Measurements from ENCODE around the gene LTBP3. TPM values are rescaled to one million over a fixed set of nuclear protein-coding genes. Genes with fewer than 3 reads are reported as not detected.

Gene LTBP3
- total and polyA plus RNA-seq, 8 donors: 70.8 to 322 (median 239) TPM

DNA sequence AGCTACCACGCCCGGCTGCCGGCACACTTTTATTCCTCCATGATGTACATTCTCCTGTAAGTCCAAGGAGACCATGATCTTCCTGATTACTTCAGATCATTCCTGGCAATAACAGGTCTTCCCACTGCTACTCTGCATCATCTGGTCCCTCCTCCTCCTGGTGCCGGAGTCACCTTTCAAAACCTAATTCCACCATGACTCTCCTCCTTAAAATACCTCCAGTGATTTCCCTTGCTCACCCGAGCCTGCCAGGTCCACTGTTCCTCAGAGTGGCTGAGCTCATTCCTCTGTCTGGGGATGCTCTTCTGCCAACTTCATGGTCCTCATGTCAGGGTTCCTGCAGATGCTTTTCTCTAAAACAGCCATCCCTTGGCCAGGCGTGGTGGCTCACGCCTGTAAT lies 3.9 kb upstream of the LTBP3 start:
- Histone ChIP-seq H3K36me3 (no peaks in the 10 kb centered on the region), H3K4me1 (peaks cover 20 to 59% of the 10 kb centered on the region in 2 donors), H3K9me3 (no peaks in the 10 kb centered on the region), H3K4me3 (no peak overlapping the region), H3K27me3 (peaks cover 0 to 31% of the 10 kb centered on the region in 2 donors), H3K27ac (no peak overlapping the region)
- intact Hi-C loops (cut with DNase I): no loop called here
- TF ChIP-seq, protein P1, sequence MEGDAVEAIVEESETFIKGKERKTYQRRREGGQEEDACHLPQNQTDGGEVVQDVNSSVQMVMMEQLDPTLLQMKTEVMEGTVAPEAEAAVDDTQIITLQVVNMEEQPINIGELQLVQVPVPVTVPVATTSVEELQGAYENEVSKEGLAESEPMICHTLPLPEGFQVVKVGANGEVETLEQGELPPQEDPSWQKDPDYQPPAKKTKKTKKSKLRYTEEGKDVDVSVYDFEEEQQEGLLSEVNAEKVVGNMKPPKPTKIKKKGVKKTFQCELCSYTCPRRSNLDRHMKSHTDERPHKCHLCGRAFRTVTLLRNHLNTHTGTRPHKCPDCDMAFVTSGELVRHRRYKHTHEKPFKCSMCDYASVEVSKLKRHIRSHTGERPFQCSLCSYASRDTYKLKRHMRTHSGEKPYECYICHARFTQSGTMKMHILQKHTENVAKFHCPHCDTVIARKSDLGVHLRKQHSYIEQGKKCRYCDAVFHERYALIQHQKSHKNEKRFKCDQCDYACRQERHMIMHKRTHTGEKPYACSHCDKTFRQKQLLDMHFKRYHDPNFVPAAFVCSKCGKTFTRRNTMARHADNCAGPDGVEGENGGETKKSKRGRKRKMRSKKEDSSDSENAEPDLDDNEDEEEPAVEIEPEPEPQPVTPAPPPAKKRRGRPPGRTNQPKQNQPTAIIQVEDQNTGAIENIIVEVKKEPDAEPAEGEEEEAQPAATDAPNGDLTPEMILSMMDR (IDR thresholded peaks at IDR 0.05): no peak
- no peak for ATAC-seq
- no peak for DNase-seq

DNA sequence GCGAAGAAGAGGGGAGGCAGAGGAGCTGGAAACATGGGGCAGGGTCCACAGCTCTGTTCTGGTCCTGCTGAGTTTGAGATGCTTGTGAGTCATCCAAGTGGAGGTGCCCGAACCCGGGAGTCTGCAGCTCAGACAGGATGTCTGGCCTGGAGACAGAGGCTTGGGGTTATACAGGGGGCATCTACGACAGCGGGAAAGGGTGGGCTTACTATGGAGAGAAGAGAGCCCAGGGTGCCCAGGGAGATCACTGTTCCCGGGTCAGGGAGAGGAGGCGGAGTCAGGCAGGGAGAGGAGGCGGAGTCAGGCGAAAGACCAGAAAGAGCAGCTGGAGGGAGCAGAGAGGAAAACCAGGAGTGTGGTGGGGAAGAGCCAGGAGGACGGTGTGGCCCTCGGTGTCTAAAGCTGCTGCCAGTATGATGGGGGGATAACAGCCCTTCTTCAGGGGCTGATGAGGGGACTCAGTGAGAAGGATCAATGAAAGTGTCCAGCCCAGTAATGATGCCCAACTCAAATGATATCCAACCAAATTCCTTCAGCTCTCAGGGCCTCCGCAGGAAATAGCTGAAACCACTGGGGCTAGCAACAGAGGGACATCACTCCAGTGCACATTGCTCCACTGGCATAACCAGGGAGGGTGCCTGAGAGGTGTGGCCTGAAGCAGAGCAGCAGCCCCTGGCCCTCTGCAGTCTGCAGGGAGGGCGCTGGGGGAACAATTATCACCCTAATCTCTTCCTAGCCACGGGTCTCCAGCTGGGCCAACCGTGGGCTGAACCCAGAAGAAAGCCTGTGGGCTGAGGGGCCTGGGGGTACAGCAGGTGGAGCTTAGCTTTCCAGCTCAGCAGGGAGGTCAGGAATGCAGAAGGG lies 2.6 kb upstream of the LTBP3 start:
- Histone ChIP-seq H3K27ac (peak overlapping the region in 1 of 2 donors; percentile 90), H3K36me3 (no peaks in the 10 kb centered on the region), H3K4me3 (no peak overlapping the region), H3K27me3 (peaks cover 0 to 31% of the 10 kb centered on the region in 2 donors), H3K9me3 (no peaks in the 10 kb centered on the region), H3K4me1 (peaks cover 22 to 64% of the 10 kb centered on the region in 2 donors)
- DNase-seq (peak in 1 of 4 donors; percentile 67), ATAC-seq (peak; percentile 3)
- TF ChIP-seq, protein P1 (IDR thresholded peaks at IDR 0.05): no peak
- intact Hi-C loops (cut with DNase I): no loop called here

DNA sequence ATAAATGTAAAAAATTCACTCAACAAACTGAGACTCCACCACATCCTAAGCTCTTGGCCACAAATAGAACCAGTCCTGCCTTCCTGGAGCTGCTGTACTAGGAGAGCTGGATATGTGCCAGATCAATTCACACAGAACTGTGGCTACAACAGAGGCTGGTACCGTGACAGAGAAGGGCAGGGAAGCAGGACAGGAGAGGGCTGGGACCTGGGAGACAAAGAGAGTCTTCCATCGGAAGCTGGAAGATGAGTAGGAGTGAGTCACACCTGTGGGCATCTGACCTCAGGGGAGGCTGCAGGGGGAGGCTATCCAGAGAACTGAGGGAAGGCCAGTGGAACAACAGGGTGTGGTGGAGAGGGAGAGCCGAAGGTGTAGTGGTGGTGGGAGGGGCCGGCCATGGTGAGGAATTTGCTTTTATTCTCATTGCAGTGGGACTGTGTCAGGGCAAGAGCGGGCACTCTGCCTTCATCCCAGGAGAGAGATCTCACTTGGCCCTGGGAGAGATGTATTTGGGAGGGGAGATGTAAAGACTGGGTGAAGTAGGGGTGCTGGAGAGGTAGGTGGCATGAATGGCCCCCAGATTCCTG lies 1.9 kb upstream of the LTBP3 start:
- DNase-seq: no peak
- TF ChIP-seq, protein P1 (IDR thresholded peaks at IDR 0.05): no peak
- peaks cover 0 to 31% of the 10 kb centered on the region in 2 donors for H3K27me3 ChIP-seq
- H3K36me3 ChIP-seq: no peaks in the 10 kb centered on the region
- peak overlapping the region; percentile 13 to 90 for H3K27ac ChIP-seq
- peak; percentile 3 for ATAC-seq
- no peaks in the 10 kb centered on the region for H3K9me3 ChIP-seq
- no peak overlapping the region for H3K4me3 ChIP-seq
- peaks cover 29 to 64% of the 10 kb centered on the region in 2 donors for H3K4me1 ChIP-seq
- intact Hi-C loops (cut with DNase I): no loop called here

DNA sequence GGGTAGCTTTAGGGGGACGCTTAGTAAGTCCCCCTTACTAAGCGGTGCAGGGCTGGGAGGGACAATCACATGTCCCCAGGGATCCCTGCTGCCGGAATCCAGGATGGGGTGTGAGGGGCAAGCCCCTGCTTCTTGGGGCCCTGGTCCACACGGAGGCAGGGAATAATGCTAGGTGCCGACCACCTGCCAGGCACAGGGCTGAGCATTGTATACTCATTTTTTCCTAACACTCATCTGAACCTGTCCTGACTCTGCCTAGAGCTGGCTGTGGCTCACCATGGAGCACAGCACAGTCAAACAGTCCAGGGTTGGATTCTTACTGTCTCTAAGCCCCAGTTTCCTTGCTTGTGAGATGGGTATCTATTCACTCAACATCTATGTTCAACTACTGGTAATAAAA lies 1.4 kb upstream of the LTBP3 start:
- DNase-seq (no peak), ATAC-seq (no peak)
- Histone ChIP-seq H3K9me3 (no peaks in the 10 kb centered on the region), H3K36me3 (no peaks in the 10 kb centered on the region), H3K4me3 (no peak overlapping the region), H3K27me3 (peaks cover 0 to 31% of the 10 kb centered on the region in 2 donors), H3K27ac (peak overlapping the region in 1 of 2 donors; percentile 90), H3K4me1 (peaks cover 31 to 63% of the 10 kb centered on the region in 2 donors)
- TF ChIP-seq, protein P1 (IDR thresholded peaks at IDR 0.05): no peak
- intact Hi-C loops (cut with DNase I): no loop called here

DNA sequence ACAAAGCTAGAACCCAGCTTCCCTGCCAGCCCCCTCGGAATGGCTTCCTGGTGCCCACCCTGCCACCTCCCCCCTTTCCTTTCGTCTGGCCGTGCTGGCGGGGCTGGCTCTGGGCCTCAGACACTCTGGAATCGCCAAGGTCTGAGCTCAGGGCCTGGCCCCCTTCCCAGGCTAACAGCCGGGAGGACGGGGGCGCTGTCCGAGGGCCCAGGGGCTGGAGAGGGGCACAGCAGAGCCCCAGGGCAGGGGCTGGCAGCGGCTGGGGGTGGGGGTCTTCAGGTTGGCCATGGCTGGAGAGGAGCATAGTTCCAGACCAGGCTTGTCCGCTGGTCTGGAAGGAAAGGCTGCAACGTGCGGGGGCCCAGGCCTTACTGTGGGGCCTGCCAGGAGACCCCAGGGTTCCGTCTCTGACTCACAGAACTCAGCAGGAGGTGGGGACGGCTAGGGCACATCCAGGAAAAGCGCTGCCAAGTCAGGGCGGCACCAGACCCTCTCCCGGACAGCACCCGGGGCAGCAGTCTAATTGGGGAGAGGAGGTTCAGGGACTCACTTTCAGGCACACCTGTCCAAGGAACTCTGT lies 861 bp upstream of the LTBP3 start:
- intact Hi-C loops (cut with DNase I): no loop called here
- Histone ChIP-seq H3K27me3 (peaks cover 0 to 31% of the 10 kb centered on the region in 2 donors), H3K27ac (peak overlapping the region; percentile 78 to 90), H3K4me1 (peaks cover 31 to 68% of the 10 kb centered on the region in 2 donors), H3K36me3 (no peaks in the 10 kb centered on the region), H3K9me3 (no peaks in the 10 kb centered on the region), H3K4me3 (peak overlapping the region in 1 of 2 donors; percentile 49)
- peak; percentile 11 for ATAC-seq
- TF ChIP-seq, protein P1 (IDR thresholded peaks at IDR 0.05): no peak
- DNase-seq: peak in 1 of 4 donors; percentile 84

All from left lung (tissue), 10 donors.